ENCODE data around the gene TBC1D22A.
"Not testable (repeated sequence)": the region's sequence is repeated elsewhere in the genome, so short reads cannot be mapped to it uniquely, and the experiment has no call there.

Gene TBC1D22A

DNA sequence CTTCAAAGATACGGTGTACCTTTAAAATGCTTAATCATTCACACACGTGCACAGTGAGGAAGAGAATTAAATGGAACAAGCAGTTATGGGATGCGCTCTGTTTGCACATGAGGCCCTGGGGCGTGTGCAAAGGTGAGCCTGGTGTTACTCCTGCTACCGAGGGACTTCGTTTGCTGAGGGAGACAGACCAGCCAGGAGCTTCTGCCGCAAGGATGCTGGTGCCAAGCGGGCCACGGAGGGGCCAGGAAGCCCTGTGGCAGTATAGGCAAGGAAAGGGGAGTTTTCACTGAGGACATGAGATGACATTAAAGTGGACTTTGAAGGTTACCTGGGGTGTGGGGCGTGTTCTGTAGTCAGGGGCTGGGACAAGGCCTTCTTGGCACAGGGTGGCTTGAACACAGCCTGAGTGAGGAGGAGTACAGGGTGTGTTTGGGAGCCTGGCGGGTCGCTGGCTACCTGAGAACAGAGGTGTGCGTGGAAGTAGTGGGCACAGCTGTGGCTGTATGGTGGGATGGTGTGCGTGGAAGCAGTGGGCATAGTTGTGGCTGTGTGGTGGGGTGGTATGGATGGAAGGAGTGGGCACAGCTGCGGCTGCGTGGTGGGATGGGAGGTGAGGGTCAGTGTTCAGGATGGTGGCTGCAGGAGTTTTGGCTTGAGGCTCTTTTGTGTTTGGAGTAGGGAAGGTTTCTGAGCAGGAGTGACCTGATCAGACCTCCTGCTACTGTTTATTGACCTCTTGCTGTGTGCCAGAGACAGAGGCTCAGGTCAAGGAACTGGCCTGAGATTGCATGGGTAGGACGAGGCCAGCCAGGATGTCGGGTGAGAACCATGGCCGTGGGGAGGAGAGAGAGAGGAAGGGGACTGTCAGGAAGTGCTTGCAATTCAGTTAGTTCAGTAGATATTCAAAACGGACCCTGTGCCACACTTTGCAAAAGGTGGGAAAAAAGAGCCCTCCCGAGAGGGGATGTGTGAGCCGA lies 13.7 kb downstream of the TBC1D22A start:
- DNase-seq, result no peak

- no peak for DNase-seq
These were observed 14.6 kb downstream of the TBC1D22A start for GRCh38 chr22:46776876-46777608.

DNA sequence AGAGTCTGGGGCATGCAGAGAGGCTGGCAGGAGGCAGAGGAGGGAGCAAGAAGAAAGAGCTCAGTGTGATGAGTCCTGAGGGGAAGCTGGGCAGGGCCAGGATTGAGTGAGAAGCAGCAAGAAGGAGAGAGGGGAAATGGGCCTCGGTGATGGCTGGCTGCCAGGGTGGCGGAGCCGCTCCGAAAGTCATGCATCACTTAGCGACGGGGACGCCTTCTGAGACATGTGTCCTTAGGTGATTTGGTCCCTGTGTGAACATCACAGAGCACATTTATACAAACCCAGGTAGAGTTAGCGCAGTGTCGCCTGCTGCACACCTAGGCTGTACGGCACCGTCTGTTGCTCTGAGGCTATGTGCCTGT lies 15.1 kb downstream of the TBC1D22A start:
- peak; percentile 76 for DNase-seq

DNA sequence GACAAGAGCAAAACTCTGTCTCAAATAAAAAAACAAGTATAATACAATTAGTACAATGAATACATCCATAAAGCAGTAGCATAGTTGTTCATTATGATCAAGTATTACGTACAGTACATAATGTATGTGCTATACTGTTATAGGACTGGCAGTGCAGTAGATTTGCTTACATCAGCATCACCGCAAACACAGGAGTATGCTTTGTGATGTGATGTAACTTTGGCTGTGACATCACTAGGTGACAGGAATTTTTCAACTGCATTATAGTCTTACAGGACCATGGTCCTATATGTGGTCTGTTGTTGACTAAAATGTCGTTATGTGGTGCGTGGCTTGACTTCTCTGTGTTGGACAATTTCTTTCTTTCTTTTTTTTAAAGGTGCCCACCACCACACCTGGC lies 16.6 kb downstream of the TBC1D22A start:
- DNase-seq, result no peak

GRCh38 chr22:46779651-46780050 lies 17.2 kb downstream of the TBC1D22A start:
- DNase-seq, result no peak

DNA sequence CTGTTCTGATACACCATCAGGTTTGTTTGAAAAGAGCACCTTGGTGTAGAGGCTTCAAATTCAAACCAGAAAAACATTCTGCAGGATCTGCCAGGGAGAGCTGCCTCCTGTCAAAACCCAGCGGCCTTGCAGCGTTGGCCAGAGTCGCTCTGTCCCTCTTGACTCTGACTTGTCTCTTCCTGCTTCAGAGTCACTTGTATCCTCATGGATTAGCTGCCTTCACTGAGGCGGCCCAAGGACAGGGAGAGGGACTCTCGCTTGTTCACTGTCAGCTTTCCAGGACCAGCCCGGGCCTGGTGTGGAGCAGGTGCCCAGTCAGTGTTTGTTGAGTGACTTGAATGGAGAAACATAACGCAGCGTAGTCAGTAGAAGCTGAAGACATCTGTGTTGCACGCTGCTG lies 18.0 kb downstream of the TBC1D22A start:
- no peak for DNase-seq

GRCh38 chr22:46781291-46781690 lies 18.8 kb downstream of the TBC1D22A start:
- no peak for DNase-seq

- DNase-seq, result not testable (repeated sequence)
These were observed 19.8 kb downstream of the TBC1D22A start for GRCh38 chr22:46782200-46782599.

DNA sequence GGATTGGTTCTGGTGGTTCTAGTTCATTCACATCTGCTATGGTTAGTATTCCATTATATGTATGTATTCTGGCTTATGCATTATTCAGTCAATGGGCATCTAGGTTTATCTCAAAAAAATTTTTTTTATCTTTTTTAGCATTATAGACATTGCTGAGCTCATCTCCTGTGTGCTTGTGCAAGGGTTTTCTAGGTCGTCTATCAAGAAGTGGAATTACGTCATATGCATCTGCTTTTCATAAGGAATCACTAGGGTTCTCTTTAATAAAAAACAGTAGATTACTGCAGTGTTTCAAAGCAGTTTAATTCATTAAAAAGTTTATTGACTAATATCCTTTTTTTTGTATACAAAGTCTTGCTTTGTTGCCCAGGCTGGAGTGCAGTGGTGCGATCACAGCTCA lies 21.3 kb downstream of the TBC1D22A start:
- DNase-seq, result no peak

DNA sequence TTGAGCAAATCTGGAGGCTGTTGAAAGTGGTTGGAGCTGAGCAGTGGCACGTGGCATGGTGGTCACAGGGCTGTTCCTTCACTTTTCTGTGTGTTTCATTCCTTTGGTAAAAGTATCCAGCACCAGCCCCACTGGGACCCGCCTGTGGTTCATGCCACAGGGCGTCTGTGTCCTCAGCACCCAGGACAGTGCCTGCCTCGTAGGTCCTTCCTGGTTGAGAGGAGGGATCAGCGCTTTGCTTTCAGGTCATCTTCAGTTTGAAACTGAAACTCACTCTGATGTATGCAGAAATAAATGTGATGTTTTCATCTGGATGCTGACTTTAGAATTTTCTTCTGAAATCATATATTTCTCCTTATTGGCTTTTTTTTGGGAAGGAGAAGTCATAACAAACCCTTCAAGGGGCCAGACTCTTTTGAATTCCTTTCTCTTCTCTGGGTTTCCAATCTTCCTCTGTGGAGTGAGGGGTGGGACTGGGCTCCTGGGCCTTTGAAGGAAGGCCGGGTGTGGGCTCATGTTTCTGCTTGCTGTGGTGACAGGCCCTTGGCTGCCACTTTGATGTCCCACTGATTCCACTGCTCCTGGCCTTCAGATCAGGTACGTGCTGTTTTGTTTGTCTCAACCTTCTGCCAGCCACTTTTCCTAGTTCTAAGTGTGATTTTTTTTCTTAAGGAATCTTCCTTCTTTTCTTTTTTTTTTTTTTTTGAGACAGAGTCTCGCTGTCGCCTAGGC lies 26.2 kb downstream of the TBC1D22A start:
- DNase-seq, result no peak

DNA sequence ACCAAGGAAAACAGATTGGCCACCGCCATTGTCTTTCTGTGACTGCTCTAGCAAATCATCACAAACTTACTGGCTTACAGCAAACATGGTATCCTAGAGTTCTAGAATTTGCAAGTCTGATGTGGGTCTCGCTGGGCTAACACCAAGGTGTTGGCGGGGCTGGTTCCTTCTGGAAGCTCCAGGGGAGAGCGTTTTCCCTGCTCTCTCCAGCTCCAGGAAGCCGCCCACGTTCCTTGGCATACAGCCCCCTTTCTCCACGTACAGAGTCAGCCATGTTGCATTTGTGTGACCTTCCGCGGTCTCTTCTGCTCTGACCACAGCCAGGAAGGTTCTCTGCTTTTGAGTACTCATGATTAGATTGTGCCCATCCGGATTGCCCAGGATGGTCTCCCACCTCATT lies 27.5 kb downstream of the TBC1D22A start:
- no peak for DNase-seq

DNA sequence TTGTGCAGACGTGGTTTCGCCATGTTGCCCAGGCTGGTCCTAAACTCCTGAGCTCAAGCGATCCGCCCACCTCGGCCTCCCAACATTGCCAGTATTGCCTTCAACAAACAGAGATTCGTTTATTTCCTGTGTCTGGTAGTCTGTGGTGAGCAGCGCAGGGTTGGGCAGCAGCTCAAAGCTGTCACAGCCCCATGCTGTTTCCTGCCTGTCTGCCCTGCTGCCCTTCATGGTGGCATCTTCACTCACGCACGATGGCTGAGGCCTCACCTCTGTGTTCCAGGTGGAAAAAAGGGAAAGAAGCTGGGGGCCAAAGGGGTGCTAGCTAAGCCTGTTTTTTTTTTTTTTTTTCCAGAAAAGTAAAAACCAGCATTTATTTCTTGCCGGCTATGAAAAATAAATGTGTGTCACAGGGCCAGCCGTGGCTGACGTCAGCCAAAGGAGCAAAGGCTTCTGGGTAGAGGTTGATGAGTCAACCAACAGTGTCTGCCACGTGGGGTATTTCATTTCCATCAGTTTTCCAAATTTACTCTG lies 28.8 kb downstream of the TBC1D22A start:
- DNase-seq, result peak; percentile 88

GRCh38 chr22:46792061-46792796 lies 29.8 kb downstream of the TBC1D22A start:
- no peak for DNase-seq

DNA sequence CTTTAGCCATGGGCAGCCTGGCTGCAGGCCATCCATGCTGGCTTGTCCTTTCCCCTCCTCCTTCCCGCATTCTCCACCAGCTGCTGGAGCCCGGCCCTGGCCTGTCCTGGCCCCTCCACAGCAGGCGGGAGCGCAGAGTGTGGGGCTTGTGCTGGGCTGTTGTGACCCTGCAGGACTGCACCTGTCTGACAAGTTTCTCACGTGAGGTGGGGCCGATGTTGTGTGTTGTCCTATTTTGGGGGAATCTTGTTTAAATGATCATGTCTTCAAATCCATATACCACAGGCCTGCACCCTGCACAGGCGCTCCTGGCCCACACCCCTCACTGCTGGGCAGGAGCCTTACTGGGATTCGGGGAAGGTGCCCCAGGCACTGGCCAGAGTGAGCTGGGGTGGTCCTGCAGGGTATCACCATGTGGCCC lies 30.4 kb downstream of the TBC1D22A start:
- DNase-seq, result no peak

DNA sequence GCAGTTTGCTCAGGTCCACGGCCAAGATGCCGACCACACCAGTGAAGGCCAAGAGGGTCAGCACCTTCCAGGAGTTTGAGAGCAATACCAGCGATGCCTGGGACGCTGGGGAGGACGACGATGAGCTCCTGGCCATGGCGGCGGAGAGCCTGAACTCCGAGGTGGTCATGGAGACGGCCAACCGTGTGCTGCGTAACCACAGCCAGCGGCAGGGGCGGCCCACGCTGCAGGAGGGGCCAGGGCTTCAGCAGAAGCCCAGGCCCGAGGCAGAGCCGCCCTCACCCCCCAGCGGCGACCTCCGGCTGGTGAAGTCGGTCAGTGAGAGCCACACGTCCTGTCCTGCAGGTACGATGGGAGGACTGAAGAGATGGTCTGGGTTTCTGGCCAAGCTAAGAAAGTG lies 31.0 kb downstream of the TBC1D22A start:
- DNase-seq, result no peak

GRCh38 chr22:46794067-46794466 lies 31.6 kb downstream of the TBC1D22A start:
- no peak for DNase-seq

DNA sequence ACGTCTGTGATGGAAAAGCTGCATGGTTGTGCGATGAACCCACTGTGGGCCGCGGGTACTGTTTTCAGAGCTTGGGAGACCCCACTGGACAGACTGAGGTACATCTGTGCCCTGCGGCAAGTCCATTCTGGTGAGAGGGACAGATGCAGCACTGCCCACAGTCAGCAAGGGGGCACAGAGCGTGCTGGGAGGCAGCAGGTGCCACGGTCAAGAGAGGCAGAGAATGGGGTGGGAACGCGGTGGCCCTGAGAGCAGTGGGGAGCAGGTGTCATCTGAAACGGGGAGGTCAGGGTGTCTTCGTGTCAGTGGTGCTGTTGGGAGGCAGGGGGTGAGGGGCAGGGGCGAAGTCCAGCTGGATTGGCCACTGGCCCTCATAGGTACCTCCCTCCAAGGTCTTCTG lies 32.0 kb downstream of the TBC1D22A start:
- DNase-seq, result peak; percentile 45

DNA sequence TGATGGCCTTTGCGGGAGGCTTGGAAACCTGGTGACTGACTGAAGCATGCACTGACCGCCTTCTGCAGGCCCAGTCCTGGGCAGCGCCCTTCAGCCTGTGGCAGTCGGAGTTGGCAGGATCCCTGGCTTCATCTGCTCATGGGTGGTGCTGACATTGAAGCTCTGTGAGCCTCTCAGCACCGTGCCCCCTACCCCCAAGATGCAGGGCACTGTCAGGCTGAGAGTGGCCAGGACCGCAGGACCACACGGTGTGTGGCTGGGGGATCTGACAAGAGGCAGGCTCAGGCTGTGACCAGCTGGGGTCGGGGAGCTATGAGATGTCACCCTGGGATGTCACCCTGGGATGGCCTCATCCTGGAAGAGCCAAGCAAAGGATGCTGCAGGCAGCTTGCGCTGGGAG lies 32.7 kb downstream of the TBC1D22A start:
- peak; percentile 41 for DNase-seq

DNA sequence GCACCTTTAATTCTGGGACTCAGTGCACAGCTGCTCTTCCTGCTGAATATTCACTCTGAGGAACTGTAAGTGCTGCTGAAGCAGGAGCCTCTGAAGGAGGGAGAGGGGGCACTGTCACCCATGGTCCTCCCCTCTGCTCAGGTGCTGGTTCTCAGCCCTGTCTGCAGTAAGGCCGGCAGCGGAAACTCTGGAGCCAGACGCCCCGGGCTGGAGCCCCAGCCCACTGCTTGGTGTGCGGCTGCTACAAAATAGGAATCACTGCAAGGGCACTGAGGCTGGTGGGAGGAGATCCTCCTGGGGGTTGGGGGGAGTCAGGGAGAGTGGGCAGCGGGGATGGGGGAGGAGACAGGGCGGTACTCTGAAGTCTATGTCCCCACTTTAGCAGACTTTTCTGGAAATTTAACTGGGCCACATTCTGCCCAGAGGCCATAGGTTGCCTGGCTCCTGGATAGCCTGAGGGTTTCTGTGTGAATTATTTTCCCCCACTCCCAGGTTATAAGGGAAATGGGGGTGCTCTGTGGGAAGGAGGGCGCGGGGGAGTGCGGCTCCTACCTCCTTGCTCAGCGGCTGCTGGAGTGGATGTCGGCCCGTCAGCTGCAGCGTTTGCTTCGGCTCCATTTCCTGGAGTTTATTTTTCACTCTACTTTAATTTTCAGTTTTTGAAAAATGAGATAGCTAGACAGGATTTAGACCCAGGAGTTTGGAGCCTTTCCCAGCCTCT lies 33.6 kb downstream of the TBC1D22A start:
- peak; percentile 28 for DNase-seq

DNA sequence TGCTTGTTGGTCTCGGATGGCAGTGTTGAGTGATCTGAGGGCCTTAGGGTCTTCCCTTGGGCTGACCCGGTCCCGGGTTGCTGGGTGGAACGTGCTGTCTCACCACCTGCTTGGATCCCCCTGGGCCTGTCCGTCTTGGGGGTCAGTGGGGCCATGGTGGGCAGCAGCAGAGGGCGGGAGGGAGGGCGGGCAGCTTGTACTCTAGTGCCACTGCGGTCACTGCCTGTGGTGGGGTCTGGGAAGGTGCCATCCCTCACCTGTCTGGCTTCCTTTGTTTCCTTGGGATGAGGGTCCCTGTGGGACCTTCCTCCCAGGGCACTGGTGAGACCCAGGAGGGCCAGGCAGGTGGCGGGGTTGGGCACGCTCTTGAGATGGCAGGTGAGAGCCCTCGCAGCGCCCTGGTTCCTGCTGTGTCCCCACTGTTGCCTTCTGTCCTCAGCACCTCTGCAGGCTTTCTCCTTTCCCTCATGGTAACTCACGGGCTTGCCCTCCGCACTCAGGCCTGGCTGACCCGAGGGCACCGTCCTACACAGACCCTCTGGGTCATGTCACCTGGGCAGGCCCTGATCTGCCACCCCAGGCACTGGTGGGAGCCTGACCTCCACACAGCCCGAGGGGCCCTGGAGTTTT lies 34.2 kb downstream of the TBC1D22A start:
- DNase-seq, result peak; percentile 49

- DNase-seq, result peak; percentile 42
These were observed 34.9 kb downstream of the TBC1D22A start for GRCh38 chr22:46797355-46797754.
